Stimulated activated CD4-positive, alpha-beta T cell treated with anti-CD3 and anti-CD28 coated beads, TNF-alpha, amount 100 ng/mL, for 1 hour (primary cell): ENCODE measurements around the gene NPDC1.
"Not testable (repeated sequence)": the region's sequence is repeated elsewhere in the genome, so short reads cannot be mapped to it uniquely, and the experiment has no call there.

ENCODE experiments used
- DNase-seq, 3 donors: peaks; one replicate each; pipeline ENCODE4 v3.0.0-alpha.2; 2020; ENCODE audit warnings: low read depth in 3 of 3, low spot score in 1 of 3

Gene NPDC1

GRCh38 chr9:137013571-137013940 lies 32.4 kb downstream of the NPDC1 start:
- no peak for DNase-seq

GRCh38 chr9:137012694-137013570 lies 33.0 kb downstream of the NPDC1 start:
- no peak for DNase-seq

- DNase-seq = no peak
Observed at GRCh38 chr9:137011907-137012675, 33.9 kb downstream of the NPDC1 start.

- DNase-seq = no peak
Observed at GRCh38 chr9:137011156-137011555, 34.8 kb downstream of the NPDC1 start.

- DNase-seq = no peak
Observed at GRCh38 chr9:137009938-137010732, 35.8 kb downstream of the NPDC1 start.

- DNase-seq = no peak
Observed at GRCh38 chr9:137009217-137009616, 36.8 kb downstream of the NPDC1 start.

- DNase-seq = no peak
Observed at GRCh38 chr9:137008312-137008711, 37.7 kb downstream of the NPDC1 start.

GRCh38 chr9:137007816-137008270 lies 38.1 kb downstream of the NPDC1 start:
- DNase-seq = no peak

GRCh38 chr9:137007108-137007815 lies 38.7 kb downstream of the NPDC1 start:
- no peak for DNase-seq

GRCh38 chr9:137006116-137007003 lies 39.6 kb downstream of the NPDC1 start:
- DNase-seq = no peak

- DNase-seq = not testable (repeated sequence)
Observed at GRCh38 chr9:137004285-137004684, 41.7 kb downstream of the NPDC1 start.

GRCh38 chr9:137002646-137003041 lies 43.3 kb downstream of the NPDC1 start:
- DNase-seq = no peak

- DNase-seq = no peak
Observed at GRCh38 chr9:137001857-137002645, 43.9 kb downstream of the NPDC1 start.

GRCh38 chr9:137000177-137000930 lies 45.6 kb downstream of the NPDC1 start:
- DNase-seq = no peak

GRCh38 chr9:136997830-136998234 lies 48.1 kb downstream of the NPDC1 start:
- no peak for DNase-seq

GRCh38 chr9:136997371-136997770 lies 48.6 kb downstream of the NPDC1 start:
- DNase-seq = no peak

GRCh38 chr9:136996361-136997292 lies 49.4 kb downstream of the NPDC1 start, which contains the start of gene CLIC3:
Gene CLIC3, minus strand, starts transcription at chr9:136996568. Its CDS starts 25 bp downstream, at chr9:136996543.
- DNase-seq = peak in 2 of 3 donors; percentile 34 to 35
